NCI-H2107 treated with DMSO at 0.1 percent for 48 hours (cell line): ENCODE data around the gene AP1AR.

Source experiments
- DNase-seq: peaks from one replicate; lab custom pipeline; 2025; ENCODE audit not compliant: unreplicated experiment; lab: John Stamatoyannopoulos, UW

The AP1AR gene

DNA sequence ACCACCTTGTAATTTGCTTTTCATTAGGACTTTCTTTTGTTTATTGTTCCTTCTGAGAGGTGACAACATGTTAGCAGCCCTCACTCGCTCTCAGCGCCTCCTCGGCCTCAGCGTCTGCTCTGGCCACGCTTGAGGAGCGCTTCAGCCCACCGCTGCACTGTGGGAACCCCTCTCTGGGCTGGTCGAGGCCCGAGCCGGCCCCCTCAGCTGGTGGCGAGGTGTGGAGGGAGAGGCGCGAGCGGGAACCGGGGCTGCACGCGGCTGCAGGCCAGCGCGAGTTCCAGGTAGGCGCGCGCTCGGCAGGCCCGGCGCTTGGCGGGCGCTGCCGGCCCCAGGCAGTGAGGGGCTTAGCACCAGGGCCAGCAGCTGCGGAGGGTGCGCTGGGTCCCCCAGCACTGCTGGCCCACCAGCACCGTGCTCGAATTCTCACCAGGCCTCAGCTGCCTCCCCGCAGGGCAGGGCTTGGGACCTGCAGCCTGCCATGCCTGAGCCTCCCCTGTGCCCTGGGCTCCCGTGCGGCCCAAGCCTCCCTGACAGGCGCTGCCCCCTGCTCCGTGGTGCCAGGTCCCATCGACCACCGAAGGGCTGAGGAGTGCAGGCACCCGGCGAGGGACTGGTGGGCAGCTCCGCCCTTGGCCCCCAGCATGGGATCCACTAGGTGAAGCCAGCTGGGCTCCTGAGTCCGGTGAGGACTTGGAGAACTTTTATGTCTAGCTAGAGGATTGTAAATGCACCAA, 9.2 kb upstream of the AP1AR start:
- no peak for DNase-seq

DNA sequence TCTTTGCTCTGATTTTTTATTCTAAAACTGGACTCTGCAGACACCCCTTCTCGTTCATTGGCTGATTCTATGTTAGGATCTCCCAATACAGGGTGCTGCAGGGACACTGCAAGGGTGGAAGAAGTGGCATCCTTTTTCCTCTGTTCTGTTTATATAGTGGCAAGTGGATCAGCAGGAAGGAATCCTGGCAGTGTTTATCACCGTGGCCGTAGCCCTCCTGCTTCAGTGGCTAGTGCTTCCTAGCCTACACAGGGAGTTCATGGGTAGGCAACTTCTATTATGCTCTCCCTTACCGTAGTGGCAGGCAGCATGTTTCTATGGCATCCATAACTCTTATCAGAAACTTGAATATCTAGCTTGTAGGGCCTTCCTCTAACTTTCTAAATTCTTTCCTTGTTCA, 6.4 kb upstream of the AP1AR start:
- no peak for DNase-seq

GRCh38 chr4:112230879-112231778, 458 bp upstream of the AP1AR start:
- DNase-seq, result peak; percentile 55

DNA sequence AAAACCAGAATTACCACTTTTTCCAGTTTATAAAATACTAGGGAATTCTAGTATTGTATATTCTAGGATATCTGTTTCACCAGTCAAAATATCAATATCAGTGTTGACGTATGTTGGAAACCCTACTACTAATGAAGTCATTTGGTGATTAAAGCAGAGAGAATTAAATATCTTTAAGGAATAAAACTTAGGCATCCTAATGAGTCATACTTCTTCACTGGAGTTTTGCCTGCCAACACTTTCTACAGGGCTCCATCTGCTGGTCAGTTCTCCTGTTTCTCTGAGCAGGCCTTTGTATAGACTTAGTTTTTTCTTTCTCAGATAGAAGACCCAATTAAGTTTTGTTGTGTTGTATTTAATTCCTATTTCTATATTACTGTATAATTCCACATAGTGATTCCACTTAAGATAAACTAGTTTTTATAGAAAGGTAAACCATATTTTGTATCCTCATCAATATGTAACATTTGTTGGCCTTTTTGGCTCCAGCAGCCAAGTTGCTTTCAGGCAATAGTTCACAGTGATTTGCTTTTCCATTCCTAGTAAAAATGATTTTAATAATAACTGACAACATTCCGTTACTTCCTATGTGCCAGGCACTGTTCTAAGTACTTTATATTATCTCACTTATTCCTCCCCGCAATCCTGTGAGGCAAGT, 3.5 kb downstream of the AP1AR start:
- peak; percentile 50 for DNase-seq

- DNase-seq, result no peak
Measured at GRCh38 chr4:112236040-112236439, 4.5 kb downstream of the AP1AR start.

- DNase-seq, result no peak
Measured at GRCh38 chr4:112238833-112239232, 7.2 kb downstream of the AP1AR start.

GRCh38 chr4:112245383-112245782, 13.8 kb downstream of the AP1AR start:
- no peak for DNase-seq

- no peak for DNase-seq
Measured at GRCh38 chr4:112247021-112247420, 15.4 kb downstream of the AP1AR start.

DNA sequence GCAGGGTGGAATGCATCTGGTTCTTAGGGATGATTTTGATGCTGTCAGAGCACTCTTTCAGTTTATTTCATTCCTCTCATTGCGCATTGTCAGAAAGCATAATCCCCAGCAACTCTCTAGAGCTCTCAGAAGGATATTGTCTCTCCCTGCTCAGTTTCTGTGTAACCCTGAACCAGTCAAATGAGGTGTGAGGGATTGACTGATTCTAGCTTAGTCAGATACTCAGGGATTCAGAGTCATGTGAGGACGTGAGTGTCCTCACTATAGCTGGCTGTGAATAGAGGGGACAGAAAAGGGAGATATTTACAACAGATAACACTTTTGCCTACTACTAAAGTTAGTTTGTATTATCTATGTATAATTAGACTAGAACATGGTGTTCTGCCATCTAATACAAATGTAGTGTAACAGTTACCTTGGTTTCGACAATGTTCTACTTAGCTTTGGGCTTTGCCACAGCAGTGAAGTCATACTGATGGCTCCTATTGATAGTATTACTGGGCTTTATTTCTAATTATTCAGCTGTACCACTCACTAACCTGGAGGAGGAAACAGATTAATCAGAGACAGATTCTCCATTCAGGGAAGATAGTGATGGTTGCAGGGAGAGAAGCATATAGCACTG, 19.5 kb downstream of the AP1AR start:
- DNase-seq, result no peak

GRCh38 chr4:112252234-112252633, 20.6 kb downstream of the AP1AR start:
- DNase-seq, result no peak

DNA sequence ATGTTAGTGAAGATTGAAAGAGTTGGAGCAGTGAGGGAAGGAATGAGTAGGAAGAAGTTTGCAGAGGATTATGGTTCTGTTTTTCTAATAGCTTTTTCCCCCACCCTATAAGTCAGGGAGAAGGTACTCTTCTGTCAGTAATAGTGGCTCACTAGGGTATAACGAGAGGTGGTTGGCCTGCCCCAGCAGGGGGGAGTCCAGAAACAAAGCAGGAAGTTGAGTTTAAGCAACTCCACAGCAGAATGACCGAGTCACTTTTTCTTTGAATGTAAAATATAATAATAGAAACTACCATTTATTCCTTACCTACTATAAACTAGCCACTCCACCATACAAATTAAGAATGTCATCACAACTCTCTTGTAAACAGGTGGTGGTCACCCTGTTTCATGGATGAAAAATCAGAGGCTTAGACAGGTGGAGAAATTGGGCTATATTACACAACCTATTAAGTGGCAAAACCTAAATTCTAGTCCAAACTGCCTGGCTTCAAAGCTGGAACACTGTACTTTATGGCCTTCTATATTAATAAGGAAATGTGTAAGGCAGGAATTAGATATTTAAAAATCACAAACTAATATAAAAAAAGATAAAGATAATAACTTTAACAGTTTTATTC, 21.9 kb downstream of the AP1AR start:
- no peak for DNase-seq

DNA sequence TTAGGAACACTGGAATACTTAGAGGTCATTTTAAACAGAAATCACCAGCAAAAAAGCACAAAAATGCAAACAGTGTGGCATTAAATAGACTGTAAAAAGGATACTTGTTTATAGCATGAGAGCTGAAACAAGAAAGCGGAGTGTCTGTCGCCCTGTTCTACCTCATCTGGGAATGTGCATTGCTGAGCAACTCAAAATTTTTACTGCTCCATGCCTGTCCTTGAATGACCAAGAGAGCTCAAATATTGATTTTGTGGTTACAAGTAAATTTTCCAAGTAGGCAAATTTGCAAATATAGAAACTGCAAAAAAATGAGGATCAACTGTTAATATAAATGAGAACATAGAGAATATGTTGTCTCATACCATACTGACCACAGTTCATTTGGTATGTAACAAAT, 25.5 kb downstream of the AP1AR start:
- DNase-seq, result no peak

DNA sequence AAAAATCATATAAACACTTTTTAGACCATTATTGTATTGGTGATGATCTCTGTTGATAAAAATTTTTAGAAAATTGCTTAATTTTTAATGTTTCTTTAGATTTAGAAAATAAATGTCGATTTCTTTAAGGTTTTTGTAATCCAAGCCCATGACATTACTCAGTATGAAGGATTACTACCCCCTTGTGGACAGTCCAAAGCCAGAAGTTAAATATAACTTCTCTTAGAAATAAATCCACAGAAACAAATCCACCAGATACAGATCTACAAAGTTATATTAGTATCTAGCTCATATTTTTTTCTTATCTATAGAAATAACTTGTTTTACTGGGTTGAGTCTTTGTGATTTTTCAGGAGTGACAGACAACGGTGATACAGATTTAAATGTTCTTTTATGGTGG, 35.2 kb downstream of the AP1AR start:
- no peak for DNase-seq

DNA sequence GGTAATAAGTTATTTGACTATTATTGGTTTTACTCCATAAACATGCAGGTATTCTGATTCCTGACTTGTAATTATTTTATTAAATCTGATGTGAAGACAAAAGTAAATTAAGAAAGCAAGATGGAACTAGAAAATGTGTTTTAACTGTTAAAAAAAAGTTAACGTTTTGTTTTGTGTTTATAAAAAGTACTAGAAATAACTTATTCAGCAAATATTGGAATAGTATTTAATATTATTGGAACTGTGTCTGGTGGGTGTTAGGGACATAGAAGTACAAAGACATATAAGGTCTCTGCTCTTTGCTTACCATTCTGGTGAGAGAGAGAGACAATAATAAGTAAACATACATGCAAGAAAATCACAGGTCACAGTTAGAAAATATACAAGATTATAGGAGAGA, 38.5 kb downstream of the AP1AR start:
- DNase-seq, result no peak

- no peak for DNase-seq
Measured at GRCh38 chr4:112270640-112271421, 39.2 kb downstream of the AP1AR start.

GRCh38 chr4:112272292-112272691, 40.7 kb downstream of the AP1AR start:
- DNase-seq, result no peak

GRCh38 chr4:112274959-112275358, 43.4 kb downstream of the AP1AR start:
- no peak for DNase-seq

GRCh38 chr4:112276113-112276512, 44.5 kb downstream of the AP1AR start:
- no peak for DNase-seq

DNA sequence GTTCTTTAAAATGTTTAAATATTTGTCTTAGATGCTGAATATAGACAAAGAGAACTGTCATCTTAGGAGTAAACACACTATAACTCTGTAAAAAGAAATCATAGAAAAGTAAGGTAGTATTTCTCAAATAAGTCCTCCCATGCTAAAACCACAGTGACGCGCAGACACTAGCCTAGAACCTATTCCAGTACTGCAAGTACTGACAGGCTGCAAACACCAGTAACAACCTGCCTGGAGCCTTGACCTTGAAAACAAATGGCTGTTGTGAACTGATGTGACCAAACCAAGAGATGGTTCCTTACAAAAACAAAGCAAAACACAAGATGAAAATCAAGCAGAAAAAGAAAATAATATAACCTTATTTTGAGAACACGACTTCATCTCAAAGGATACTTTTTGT, 45.6 kb downstream of the AP1AR start:
- no peak for DNase-seq
